GM12801 (cell line): ENCODE measurements around the gene WDR6.

ENCODE experiments used
- TF ChIP-seq, protein P1 (sequence below): IDR thresholded peaks from one replicate; pipeline ENCODE4 v1.5.1; 2011; ENCODE audit warnings: control low read depth; ENCODE audit not compliant: insufficient read length; ENCODE audit errors: extremely low read depth

WDR6 gene

DNA sequence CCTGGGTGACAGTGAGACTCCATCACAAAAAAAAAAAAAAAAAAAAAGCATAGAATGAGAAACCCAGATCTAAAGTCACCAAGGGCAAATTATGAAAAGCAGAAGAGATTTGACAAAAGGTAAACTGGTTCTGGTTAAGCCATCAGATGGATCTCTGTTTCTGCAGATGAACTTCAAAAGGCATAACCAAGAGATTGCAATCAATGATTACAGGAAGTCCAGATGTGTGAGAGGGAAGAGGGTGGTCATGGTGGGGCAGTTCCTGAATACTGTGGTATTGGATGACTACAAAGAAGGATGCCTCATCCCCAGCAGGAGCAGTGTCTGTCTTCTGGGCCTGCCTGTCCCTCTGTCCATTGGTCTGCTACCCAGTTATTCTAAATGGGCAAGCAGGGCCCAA lies 13.4 kb upstream of the WDR6 start:
- TF ChIP-seq, protein P1, sequence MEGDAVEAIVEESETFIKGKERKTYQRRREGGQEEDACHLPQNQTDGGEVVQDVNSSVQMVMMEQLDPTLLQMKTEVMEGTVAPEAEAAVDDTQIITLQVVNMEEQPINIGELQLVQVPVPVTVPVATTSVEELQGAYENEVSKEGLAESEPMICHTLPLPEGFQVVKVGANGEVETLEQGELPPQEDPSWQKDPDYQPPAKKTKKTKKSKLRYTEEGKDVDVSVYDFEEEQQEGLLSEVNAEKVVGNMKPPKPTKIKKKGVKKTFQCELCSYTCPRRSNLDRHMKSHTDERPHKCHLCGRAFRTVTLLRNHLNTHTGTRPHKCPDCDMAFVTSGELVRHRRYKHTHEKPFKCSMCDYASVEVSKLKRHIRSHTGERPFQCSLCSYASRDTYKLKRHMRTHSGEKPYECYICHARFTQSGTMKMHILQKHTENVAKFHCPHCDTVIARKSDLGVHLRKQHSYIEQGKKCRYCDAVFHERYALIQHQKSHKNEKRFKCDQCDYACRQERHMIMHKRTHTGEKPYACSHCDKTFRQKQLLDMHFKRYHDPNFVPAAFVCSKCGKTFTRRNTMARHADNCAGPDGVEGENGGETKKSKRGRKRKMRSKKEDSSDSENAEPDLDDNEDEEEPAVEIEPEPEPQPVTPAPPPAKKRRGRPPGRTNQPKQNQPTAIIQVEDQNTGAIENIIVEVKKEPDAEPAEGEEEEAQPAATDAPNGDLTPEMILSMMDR = no peak

DNA sequence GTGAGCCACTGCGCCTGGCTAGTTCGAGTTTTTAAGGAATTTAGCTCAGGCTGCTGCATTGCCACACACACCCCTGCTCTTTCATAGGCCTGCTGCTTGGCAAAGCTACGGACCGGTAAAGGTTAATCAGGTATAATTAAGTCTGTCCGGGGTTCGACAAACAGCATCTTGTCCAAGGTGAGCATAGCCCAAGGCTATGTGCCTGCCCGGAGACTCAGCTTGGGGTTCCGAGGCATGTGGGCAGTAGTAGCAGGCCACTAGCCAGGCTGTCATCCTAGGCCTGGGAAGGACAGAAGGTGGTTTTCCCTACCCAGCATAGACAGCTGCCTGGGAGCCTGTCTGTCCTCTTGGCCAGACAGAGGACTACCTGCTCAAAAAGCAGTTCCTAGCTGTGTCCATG lies 10.6 kb upstream of the WDR6 start:
- TF ChIP-seq, protein P1 = no peak

DNA sequence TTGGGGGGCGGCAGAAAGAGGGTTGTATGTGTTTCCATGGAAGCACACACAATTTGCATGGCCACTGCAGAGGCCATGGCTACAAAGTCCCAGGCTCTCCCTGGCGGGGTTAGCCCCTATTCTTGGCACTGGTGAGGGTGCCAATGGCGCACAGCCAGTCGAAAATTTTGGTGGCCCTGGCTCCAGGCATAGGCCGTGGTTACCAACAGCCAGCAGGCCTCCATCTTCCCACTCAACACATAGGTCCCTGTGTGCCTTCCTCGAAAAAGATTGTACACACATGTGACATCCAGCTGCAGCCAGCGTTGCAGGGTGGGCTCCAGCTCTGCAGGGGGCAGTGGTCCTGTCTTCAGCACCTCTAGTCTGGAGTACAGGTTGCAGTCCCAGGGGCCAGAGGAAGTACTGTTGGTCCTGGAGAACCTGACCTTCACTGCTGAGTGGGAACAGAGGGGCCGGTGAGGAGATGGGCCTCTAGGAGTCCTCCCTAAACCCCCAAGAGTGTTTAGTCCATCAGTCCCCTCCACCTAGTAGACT lies 10.0 kb upstream of the WDR6 start:
- TF ChIP-seq, protein P1 = no peak

DNA sequence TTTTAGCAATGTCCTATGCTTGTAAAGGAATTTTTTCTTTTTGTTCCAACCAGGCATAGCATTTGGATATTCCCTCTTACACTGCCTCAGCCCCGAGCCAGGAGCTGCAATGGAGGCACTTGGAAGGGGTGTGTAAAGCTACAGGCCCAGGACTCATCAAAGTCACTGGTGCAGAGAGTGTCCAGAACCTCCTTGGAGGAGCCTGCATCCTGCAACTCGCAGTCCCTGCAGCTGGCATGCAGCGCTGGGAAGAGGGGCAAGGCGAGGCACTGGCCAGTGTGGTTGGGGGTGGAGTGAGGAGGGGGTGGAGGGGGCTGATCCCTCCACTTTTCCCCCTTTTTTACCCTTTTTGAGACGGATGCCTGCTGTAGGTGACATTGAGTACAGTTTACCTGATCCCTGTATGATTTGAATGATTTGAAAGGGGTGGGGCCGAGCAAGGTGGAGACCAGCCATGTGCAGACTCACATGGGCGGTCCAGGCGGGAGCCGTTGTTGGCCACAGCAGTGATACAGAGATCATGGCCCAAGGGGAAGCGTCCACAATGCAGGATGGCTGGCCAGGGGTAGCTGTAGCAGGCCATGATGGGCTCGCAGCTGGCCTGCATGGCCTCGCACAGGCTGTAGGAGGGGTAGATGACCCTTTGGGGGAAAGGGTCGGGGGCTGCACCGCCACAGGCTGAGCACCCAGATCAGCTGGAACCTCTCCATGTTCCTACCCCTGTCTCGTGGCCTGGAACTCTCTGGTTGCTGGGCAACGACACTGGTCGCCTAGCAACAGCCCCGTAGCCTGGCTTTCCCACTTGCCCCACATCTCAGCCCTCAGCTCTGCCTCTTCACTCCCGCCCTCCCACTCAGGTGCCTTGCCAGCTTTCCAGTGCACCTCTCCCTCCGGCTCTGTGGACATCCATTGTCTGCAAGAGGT lies 9.2 kb upstream of the WDR6 start:
- TF ChIP-seq, protein P1 = no peak

DNA sequence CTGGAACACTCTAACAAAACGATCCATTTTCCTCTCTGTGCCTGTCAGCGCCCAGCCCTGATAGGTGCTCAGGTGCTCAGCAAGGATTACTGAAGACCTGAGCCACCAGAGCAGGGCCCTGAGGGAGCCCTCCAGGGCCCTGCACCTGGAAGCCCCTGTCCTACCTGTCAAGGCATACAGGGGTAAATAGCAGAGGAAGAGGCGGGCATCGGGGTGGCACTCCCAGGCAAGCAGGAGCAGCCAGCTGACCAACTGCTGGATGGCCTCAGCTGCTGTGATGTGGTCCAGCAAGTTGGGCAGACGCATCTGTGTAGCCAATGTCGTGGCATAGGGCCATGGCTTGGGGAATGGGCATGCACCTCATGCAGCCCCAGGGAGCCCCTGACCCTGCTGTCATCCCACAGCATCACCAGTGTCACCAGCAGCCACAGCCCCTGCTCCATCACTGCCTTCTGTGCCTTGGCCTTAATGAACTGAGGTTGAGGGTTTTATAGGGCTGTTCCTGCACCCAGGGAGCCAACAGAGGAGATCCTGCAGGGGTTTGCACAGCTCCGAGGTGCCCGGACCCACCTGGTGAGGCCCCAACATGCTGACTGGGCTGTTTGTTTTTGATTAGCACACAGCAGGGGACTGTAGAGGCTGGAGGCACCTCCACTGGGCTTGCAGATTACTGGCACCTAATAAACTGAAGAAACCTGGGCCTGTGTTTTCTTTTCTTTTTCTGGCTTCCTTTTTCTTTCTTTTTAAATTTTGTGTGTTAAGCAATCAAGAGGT lies 7.9 kb upstream of the WDR6 start:
- TF ChIP-seq, protein P1 = no peak

DNA sequence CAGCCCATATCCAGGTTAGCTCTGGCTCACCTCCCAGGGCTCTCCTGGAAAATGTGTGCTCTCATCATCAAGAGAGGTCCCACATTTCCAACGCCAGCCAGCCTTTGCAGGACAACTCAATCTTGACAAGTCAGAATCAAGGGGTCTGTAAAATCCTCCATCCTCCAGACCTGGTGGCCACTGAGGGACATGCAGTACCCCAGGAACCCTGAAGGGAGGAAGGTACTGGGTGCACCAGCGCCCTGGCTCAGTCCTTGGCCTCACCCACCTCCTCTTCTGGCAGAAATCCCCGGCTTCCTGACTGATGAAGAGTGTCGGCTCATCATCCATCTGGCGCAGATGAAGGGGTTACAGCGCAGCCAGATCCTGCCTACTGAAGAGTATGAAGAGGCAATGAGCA lies 6.0 kb upstream of the WDR6 start:
- TF ChIP-seq, protein P1 = no peak

DNA sequence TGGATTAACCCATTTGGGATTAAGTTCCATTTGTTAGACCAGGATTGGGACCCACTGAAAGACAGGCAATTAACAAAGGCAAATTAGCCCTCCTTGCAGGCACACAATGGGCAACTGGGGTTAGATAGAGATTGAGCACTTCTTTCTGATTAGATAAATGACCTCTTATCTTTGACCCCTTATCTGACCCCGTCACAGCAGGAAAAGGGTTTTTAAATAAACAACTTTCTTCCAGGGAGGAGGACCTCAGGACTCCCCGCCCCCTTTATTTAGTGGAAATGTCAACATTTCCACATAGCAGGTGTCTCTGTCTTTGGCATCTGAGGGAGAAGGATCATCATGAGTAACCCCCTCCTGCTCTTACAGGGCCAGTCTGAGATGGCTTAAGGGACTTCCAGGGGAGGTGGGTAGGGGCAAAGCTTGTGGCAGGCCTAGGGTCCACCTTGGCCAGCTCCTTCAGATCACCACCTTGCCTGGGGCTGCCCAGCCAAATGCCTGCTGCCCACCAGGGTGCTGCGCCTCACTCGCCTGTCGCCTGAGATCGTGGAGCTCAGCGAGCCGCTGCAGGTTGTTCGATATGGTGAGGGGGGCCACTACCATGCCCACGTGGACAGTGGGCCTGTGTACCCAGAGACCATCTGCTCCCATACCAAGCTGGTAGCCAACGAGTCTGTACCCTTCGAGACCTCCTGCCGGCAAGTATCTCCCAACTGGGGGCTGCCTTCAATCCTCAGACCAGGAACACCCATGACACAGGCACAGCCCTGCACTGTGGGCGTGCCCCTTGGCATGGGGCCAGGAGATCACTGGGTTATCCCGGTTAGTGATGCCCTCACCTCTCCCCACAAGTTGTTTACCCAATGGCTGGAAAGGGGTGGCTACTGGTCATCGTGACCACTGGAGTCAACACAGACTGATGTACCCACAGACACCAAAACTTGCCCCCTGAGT lies 2.6 kb upstream of the WDR6 start:
- TF ChIP-seq, protein P1 = no peak
